ENCODE data around the gene MCF2L2. TPM values are rescaled to one million over a fixed set of nuclear protein-coding genes. Genes with fewer than 3 reads are reported as not detected.

Gene MCF2L2
- total and polyA plus RNA-seq, 2 of the 13 experiments (the other 11 are each of a cell fraction or from before 2014, with no cell fraction given) = not detected

DNA sequence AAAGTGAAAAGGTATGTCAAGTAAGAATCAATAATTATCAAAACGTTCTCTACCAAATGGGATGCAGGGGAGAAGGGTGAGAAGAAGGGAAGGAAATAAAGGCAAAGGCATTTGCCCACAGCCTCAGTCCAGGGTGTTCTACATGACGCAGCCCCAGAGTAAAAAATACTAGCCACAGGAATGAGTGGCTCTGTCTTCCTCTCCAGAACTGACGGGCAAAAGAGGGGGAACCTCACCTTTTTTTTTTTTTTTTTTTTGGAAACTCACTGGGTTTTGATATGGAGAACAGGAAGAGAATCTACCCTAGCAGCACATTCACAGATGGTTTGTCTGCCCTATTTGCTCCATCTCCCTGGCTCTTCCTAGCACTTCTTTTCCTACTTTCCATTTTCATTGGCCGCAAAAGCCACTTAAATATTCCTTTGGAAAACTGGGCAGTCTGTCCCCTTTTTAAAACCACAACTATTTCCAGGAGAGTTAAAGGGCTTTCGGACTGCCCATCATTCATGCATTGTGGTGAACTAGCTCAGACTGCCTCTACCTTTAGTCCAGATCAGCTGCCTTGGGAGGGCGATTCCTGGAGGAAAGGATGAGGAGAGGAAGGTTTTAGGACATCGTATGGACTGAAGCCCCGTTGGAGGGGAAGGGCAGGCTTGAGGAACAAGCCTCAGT, 147.2 kb downstream of the MCF2L2 start:
- Histone ChIP-seq H3K36me3 (replicated peaks in 1 of 2; ENCODE audit: control insufficient read depth in 1 of 2, insufficient read depth in 2 of 2, low read length in 2 of 2) (no peaks in the 10 kb centered on the region), H3K4me3 (replicated peaks in 1 of 3; ENCODE audit: insufficient read depth in 1 of 3, low read depth in 2 of 3, low read length in 3 of 3) (no peak overlapping the region), H3K27me3 (ENCODE audit: control insufficient read depth in 1 of 2, insufficient read depth in 2 of 2, low read length in 2 of 2) (peaks cover 0 to 17% of the 10 kb centered on the region in 2 experiments; a peak in 3 of 5 replicates), H3K9me3 (ENCODE audit: low read length) (no peaks in the 10 kb centered on the region), H3K4me2 (ENCODE audit: low read depth, low read length) (no peak overlapping the region), H3K79me2 (ENCODE audit: insufficient read depth, low read length) (no peaks in the 10 kb centered on the region), H4K20me1 (ENCODE audit: insufficient read depth, low read length) (no peaks in the 10 kb centered on the region), H3K27ac (ENCODE audit: extremely low read length, insufficient read depth, low read length) (no peak overlapping the region), H3K4me1 (ENCODE audit: insufficient read depth, low read length) (no peaks in the 10 kb centered on the region), H2AFZ (ENCODE audit: low read length) (no peak overlapping the region), H3K9ac (ENCODE audit: insufficient read depth, low read depth, low read length) (no peak overlapping the region)
- in situ Hi-C loops (cut with HindIII; ENCODE audit: extremely low pct_ligation_motif_present, low pct_unique_long_range_greater_than_20kb) = no loop called here
- TF ChIP-seq, protein P1, sequence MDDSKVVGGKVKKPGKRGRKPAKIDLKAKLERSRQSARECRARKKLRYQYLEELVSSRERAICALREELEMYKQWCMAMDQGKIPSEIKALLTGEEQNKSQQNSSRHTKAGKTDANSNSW (CRISPR knock-in tag; IDR thresholded peaks at IDR 0.05; ENCODE audit: borderline replicate concordance) = no peak
- TF ChIP-seq ZNF775 (CRISPR knock-in tag; IDR thresholded peaks at IDR 0.05; ENCODE audit: borderline replicate concordance) (no peak), ELF4 (CRISPR knock-in tag; IDR thresholded peaks at IDR 0.05; ENCODE audit: borderline replicate concordance) (no peak), ZNF780A (CRISPR knock-in tag; IDR thresholded peaks at IDR 0.05) (no peak), ZNF562 (CRISPR knock-in tag; IDR thresholded peaks at IDR 0.05; ENCODE audit: borderline replicate concordance) (no peak), MAFF (IDR thresholded peaks at IDR 0.05; ENCODE audit: low read depth, low read length) (no peak), SKI (IDR thresholded peaks at IDR 0.05; ENCODE audit: partially characterized antibody) (no peak), SP140L (CRISPR knock-in tag; IDR thresholded peaks at IDR 0.05; ENCODE audit: borderline replicate concordance) (no peak), ZNF768 (CRISPR knock-in tag; IDR thresholded peaks at IDR 0.05) (no peak), RCOR2 (CRISPR knock-in tag; IDR thresholded peaks at IDR 0.05) (no peak), MTF2 (CRISPR knock-in tag; IDR thresholded peaks at IDR 0.05; ENCODE audit: borderline replicate concordance) (no peak), ZNF335 (CRISPR knock-in tag; IDR thresholded peaks at IDR 0.05) (no peak), KLF9 (CRISPR knock-in tag; IDR thresholded peaks at IDR 0.05; ENCODE audit: low read depth) (no peak), ZNF766 (CRISPR knock-in tag; IDR thresholded peaks at IDR 0.05; ENCODE audit: borderline replicate concordance) (no peak), ZNF251 (CRISPR knock-in tag; IDR thresholded peaks at IDR 0.05) (no peak), CEBPG (CRISPR knock-in tag; IDR thresholded peaks at IDR 0.05) (no peak), IKZF4 (CRISPR knock-in tag; IDR thresholded peaks at IDR 0.05; ENCODE audit: borderline replicate concordance, low read depth, not compliant biosample characterization) (no peak)
- TF ChIP-seq, protein P2, sequence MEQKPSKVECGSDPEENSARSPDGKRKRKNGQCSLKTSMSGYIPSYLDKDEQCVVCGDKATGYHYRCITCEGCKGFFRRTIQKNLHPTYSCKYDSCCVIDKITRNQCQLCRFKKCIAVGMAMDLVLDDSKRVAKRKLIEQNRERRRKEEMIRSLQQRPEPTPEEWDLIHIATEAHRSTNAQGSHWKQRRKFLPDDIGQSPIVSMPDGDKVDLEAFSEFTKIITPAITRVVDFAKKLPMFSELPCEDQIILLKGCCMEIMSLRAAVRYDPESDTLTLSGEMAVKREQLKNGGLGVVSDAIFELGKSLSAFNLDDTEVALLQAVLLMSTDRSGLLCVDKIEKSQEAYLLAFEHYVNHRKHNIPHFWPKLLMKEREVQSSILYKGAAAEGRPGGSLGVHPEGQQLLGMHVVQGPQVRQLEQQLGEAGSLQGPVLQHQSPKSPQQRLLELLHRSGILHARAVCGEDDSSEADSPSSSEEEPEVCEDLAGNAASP (CRISPR knock-in tag; IDR thresholded peaks at IDR 0.05; ENCODE audit: borderline replicate concordance) = no peak
- TF ChIP-seq, protein P3, sequence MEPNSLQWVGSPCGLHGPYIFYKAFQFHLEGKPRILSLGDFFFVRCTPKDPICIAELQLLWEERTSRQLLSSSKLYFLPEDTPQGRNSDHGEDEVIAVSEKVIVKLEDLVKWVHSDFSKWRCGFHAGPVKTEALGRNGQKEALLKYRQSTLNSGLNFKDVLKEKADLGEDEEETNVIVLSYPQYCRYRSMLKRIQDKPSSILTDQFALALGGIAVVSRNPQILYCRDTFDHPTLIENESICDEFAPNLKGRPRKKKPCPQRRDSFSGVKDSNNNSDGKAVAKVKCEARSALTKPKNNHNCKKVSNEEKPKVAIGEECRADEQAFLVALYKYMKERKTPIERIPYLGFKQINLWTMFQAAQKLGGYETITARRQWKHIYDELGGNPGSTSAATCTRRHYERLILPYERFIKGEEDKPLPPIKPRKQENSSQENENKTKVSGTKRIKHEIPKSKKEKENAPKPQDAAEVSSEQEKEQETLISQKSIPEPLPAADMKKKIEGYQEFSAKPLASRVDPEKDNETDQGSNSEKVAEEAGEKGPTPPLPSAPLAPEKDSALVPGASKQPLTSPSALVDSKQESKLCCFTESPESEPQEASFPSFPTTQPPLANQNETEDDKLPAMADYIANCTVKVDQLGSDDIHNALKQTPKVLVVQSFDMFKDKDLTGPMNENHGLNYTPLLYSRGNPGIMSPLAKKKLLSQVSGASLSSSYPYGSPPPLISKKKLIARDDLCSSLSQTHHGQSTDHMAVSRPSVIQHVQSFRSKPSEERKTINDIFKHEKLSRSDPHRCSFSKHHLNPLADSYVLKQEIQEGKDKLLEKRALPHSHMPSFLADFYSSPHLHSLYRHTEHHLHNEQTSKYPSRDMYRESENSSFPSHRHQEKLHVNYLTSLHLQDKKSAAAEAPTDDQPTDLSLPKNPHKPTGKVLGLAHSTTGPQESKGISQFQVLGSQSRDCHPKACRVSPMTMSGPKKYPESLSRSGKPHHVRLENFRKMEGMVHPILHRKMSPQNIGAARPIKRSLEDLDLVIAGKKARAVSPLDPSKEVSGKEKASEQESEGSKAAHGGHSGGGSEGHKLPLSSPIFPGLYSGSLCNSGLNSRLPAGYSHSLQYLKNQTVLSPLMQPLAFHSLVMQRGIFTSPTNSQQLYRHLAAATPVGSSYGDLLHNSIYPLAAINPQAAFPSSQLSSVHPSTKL (CRISPR knock-in tag; IDR thresholded peaks at IDR 0.05) = no peak
- ChIA-PET POLR2A (interaction anchor here (0.7 kb wide), 1 partner anchor 177 kb away, joined by 4 read pairs; no protein-coding TSS in a partner anchor), CTCF (ENCODE audit: low intra/inter-chr PET ratio, low total read pairs) (no interaction called here)
- WGBS (ENCODE audit: low lambda C conversion rate) = 12% methylated on average over 8 of the region's 8 CpGs
- intact Hi-C loops (cut with micrococcal nuclease; ENCODE audit: unreplicated experiment) = no loop called here
- no peak for DNase-seq (ENCODE audit: low spot score)
- BruUV-seq (replicated peaks) = no TSS peak
- FAIRE-seq = no peak
- no peak for ATAC-seq

Measured in HepG2 (cell line).